Fibroblast of skin of scalp (primary cell): ENCODE results near the gene DLGAP4.
"Not testable (repeated sequence)": the region's sequence is repeated elsewhere in the genome, so short reads cannot be mapped to it uniquely, and the experiment has no call there.

Experiments used
- DNase-seq: peaks from one replicate; pipeline ENCODE4 v3.0.0-alpha.2; 2013

The DLGAP4 gene

GRCh38 chr20:36460648-36461599 lies 154.8 kb downstream of the DLGAP4 start:
- peak; percentile 95 for DNase-seq

- DNase-seq: no peak
Observed at GRCh38 chr20:36461600-36462439, 155.7 kb downstream of the DLGAP4 start.

- peak; percentile 81 for DNase-seq
Observed at GRCh38 chr20:36462440-36463211, 156.5 kb downstream of the DLGAP4 start.

- DNase-seq: no peak
Observed at GRCh38 chr20:36463212-36464061, 157.3 kb downstream of the DLGAP4 start.

DNA sequence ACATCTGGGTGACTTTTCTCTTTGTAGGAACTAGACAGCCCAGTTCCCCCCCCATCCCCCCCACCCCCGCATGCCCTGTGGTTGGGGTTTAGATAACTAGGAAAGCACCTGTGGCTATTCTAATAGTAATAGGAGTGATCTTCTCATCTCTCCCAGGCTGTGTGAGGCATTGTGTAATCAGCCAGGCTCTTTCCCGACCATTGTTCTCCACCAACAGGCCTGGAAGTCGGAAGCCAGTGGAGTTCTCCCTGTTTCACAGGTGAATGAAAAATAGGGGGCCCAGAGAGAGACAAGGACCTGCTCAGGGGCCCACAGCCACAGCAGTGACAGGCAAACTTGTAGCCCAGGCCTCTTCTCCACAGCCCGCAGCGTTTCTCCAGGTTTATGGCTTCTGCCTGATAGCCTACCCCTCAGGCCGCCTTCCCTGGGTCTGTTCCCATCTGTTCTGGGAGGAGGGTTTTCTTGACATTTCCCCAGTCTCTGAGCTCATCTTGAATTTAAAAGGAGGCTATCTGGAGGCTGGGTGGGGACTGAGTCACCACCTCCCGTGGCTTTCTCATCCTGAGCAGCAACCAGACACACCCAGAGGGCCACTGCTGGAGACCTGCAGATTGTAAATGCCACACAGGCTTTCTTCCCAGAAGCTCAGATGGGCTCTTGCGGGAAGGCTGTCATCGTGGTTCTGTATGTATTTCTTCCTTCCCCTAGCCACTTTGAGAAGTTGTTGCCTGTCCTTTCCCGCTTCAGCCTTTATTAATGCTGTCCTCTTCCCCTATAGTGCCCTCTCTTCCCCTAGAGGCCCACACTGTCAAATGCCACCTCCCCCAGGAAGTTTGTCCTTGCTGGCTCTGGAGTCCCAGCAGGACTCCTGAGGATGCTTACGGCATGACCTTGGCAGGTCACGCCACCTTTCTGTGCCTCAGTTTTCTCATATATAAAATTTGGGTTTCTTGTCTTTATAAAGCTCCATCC lies 159.3 kb downstream of the DLGAP4 start:
- peak; percentile 94 for DNase-seq

GRCh38 chr20:36466089-36466488 lies 159.9 kb downstream of the DLGAP4 start:
- DNase-seq: no peak

DNA sequence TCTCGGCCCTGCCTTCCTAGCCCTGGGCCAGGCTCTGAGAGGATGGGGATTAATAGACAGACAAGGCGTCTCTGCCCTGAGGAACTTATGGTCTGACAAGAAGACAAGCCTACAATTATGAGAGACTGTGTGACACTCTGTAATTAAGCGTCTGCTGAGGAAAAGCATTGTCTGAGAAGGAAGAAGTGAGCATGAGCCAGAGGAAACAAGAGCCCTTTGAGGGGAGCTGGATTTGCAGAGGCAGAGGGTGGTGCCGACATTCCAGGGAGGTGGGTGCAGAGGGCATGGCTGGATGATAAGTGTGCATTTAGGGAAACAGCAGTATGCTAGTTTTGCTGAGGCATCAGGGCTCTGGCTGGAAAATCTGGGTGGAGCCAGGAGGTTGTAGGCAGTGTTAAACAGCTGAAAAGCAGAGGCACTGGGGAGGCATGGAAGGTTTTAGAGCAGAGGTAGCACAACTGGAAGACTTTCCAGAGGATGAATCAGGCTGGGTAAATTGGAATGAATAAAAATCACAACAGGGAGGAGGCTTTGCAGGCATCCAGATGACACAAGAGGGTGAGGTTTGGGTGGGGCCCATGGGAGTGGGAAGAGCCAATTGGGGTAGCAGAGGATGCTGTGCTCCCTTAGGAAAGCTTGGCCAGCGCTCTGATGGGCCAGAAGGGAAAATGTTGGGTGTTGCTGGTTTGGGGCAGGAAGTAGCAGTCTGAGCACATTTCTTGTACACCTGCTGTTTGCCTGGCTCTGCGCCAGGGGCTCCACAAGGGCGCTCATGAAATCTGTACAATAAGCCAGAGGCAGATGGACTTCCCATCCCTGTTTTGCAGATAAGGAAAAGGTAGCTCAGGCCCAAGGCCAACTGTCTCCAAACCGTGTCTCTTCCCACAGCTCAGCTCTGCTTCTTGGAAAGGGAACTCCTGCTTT lies 161.2 kb downstream of the DLGAP4 start:
- peak; percentile 52 for DNase-seq

DNA sequence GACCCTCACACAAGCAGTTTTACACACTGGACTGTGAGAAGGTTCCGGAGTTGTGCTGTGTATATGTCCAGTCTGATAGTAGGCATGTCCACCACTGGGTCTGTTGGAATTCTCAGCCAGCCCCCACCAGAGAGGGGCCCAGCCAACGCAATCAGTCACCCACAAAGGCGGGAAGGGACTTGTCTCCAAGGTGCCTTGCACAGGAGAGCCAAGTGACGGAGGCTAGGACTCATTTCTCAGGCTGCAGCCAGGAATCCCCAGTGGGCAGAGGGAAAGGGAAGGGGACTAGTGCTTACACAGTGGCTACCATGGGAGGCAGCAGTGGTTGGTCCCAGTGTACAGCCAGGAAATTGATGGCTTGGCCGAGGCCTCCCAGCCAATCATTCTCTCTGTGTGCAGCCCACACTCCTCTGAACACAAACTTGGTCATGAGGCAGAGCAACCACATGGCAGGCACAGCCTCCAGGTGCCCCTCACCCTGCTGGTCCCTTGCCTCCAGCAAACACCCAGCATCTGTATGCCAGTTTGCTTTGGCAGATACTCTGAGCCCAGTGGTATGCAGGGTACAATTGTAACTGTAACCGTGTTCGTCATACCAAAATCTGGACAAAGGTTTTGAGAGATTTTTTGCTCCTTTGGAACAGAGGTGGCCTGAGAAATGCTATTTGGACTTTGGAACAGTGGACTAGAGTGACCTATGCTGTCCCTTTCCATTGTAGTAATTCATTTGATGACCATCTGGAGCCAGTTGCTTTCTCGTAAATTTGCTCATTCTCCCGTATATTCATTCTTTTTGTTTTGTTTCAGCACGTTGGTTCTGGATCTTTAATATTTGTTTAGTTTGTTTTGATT lies 162.2 kb downstream of the DLGAP4 start:
- DNase-seq: no peak

GRCh38 chr20:36469973-36470372 lies 163.8 kb downstream of the DLGAP4 start:
- no peak for DNase-seq

DNA sequence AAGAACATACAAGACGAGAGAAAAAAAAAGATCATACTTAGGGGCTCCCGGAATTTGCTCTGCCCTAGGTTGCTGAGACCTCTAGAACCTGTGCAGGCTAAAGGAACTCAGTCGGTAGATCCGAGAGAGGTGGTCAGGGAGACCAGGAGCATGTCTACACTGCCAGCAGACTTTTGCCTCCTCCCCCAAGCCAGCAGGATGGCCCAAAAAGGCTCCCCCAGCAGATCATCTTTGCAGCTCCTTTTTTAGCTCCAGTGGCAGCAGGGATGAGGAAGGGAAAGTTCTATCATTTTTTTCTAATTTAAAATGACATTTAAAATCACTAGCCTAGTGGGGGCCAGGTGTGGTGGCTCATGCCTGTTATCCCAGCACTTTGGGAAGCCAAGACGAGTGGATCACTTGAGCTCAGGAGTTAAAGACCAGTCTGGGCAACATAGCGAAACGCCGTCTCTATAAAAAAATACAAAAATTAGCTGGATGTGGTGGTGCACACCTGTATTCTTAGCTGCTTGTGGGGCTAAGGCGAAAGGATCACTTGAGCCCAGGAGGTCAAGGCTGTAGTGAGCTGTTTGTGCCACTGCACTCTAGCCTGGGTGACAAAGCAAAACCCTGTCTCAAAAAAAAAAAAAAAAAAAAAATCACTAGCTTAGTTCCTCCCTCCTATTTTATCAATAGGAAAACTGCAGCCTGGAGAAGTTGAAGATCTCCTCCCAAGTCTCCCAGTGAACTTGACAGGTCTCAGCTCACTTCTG lies 165.9 kb downstream of the DLGAP4 start:
- no peak for DNase-seq

DNA sequence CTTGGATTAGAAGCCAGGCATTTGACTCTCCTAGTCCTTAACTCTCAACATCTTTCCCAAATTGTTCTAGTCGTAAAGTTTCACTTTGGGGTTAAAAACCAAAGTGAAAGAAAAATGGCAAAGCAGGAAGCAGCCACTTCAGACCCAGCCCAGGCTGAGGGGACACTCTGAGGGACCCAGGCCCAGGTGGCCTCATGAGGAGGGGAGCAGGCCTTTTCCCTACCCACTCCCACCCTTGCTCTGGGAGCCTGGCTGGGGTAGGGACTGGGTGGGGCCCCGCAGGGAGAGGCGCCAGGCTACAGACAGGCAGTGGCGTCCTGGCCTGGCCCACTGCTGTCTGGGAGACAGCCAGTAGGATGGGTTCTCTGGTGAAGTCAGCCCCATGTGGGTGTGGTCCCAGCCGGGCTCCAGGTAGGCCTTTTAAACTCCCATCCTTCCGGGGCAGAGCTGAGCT lies 166.5 kb downstream of the DLGAP4 start:
- DNase-seq: no peak

DNA sequence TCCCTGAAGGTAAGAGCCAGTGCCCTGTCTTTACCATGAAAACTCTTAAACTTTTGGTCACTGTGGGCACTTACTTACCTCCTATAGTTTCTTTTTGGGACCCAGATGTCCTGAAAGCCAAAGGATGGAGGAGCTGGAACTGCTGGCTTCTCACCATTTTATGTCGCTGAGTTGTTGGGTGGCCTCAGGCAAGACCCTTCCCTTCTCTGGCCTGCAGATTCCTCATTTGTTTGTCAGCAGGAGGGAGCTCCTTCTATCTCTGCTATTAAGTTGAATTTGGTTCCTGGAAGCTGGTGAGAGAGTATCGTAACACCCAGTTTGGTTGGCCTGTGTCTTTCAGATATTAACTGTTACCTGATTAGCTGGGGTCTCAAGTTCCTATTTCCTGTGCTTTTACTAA lies 167.0 kb downstream of the DLGAP4 start:
- no peak for DNase-seq

DNA sequence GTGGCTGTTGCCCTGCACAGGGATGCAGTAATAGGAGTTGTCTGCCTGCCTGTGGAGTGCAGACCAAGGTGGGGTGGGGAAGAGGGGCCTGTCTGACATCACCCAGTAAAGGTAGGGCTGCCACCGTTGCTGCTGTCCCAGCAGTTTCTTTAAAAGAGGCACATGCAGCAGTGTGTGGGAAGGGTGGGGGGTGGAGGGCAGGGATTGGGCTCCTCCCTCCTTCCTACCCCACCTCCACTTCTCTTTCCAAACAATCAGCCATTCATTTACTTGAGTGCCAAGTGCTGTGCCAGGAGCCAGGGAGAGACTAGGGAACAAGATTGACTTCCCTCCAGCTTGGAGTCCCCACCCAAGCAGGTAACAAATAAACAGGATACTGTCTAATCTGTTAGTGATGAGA lies 168.4 kb downstream of the DLGAP4 start:
- DNase-seq: no peak

DNA sequence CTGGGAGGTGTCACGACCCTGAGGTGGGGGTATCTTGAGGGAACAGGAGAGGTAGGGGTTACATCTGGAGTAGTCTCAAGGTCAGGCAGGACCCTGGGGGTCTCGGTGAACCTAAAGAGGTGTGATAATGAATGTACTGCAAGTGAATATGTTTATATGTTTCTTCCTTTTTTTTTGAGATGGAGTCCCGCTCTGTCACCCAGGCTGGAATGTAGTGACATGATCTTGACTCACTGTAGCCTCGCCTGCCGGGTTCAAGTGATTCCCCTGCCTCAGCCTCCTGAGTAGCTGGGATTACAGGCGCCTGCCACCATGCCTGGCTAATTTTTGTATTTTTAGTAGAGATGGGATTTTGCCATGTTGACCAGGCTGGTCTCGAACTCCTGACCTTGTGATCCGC lies 168.9 kb downstream of the DLGAP4 start:
- DNase-seq: not testable (repeated sequence)

DNA sequence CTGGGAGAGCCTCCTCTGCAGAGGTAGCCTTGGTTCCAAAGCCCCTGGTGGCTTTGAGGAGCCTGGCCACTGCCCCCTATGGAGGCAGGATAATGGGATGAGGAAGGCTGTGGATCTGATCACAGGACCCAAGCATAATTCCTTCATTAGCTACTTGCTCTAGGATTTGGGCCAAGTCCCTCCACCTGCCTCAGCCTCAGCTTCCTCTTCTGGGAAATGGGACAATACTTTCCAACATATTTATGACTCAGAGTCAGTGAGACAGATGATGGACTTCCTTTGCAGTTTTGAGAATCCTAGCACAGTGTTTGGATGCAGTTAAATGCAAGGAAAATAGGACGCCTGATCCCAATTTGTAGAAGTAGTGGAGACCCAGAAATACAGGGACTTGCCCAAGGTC lies 171.3 kb downstream of the DLGAP4 start:
- DNase-seq: no peak

DNA sequence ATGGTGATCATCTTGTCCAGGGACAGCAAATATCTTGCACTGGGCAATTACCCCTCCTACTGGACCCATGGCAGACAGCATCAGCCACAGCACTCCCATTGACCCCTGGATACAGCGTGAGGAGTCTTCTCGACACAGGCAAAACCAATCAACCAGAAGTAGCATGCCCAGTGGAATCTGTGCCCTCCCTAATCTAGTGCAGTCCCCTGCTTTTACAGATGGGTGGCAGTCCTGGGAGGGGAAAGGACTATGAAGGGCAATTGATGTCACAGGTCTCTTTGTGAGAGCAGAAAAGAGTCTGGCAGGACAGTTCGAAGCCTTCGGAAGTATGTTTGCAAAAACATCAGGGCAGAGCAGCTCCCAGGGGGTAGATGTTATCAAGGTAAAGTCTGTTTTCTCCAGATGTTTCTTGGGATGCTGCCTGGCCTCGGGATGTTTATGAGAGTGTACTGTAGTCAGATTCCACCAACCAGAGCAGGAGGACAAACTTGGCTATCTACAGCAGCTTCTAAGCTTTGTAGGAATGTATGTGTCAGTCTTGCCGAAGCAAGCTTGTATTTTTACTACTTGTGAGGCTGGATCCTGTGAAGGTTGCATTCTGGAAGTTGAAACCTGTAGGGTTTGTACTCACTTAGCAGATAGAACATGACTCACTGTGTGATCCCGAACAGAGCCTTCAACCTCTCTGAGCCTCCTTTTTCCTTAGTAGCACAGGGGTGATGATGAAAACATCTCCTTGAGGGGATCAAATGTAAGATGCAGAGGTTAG lies 172.2 kb downstream of the DLGAP4 start:
- no peak for DNase-seq

GRCh38 chr20:36479938-36480337 lies 173.8 kb downstream of the DLGAP4 start:
- no peak for DNase-seq
